GM19452 (cell line): Measurements from ENCODE around the gene DSC3.

Experiments used
- ATAC-seq: cut with Tn5 transposase; IDR thresholded peaks from one replicate; pipeline ENCODE4 v1.9.1; 2021; ENCODE audit not compliant: unreplicated experiment

The DSC3 gene

GRCh38 chr18:31042406-31043181 is at the start of gene DSC3:
Gene DSC3 (minus strand): TSS chr18:31042742. CDS start chr18:31042660, 82 bp downstream.
- no peak for ATAC-seq

DNA sequence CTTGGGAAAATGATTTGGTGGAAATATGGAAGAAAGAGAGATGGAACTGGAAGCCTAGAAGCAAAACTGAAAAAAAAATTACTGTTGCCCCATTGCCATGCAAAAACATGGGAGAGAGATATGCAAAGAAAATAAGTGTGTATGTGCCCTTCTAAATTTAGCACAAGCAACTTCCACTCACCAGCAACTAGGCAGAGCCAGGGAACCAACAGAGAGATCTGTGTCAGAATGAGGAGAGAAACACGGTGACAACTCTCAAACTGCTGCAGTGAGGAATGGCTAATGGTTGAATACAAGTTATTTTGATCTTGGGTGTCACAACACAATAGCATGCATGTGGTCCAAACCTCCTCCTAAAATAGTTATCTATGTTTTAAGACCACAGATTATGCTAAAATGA is 48.8 kb upstream of the DSC3 start:
- ATAC-seq = no peak

DNA sequence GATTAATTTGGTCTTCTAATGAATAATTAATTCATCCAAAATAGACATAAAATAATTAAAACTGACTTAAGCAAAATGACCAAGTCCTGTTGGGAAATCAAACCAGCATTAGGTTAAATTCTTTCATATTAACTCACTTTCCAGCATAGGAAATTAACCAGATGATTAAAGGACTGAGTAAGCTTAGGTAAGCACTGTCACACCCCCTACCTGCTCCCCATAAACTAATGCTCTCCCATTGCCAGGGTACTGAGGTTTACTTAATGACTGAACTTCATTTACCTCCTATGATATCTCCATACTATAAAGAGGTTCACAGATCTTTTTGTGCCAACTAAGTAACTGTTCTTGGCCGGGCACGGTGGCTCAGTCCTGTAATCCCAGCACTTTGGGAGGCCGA is 46.0 kb upstream of the DSC3 start:
- no peak for ATAC-seq

DNA sequence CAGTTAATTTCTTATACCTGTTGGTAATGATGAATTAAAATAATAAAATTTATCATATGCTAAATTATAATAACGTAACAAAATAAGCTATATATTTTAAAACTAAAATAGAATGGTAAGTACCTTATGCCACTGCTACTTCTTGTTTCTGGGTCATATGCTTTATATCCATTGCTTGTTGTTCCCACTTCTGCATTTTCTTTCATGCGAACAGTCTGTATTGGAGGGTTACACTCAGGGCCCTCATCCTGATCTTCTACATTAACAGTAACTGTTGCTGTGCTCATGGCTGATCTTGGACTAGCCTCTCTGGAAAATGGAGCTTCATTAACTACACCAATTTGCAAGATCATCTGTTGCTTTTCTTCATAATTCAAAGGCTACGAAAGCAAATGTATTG is 37.4 kb upstream of the DSC3 start:
- ATAC-seq = no peak

DNA sequence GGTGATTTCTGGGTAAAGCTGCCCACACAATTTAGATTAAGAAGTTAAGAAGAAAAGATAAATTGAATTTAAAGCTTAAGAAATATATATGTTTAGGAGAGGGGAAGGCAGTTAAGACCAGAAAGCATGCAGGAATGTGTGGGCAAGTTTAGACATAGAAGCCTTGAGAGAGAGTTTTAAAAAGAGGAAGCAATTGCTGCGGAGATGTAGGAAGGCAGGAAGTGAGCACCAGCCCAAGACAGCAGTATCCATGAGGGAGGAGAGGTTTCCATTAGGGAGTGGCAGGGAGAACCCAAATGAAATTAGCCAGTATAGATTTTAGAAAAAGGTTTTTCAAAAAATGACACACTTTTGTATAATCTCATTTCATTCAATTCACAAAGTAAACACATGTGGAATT is 35.3 kb upstream of the DSC3 start:
- no peak for ATAC-seq

- no peak for ATAC-seq
Observed at GRCh38 chr18:31072175-31072574, 29.6 kb upstream of the DSC3 start.

DNA sequence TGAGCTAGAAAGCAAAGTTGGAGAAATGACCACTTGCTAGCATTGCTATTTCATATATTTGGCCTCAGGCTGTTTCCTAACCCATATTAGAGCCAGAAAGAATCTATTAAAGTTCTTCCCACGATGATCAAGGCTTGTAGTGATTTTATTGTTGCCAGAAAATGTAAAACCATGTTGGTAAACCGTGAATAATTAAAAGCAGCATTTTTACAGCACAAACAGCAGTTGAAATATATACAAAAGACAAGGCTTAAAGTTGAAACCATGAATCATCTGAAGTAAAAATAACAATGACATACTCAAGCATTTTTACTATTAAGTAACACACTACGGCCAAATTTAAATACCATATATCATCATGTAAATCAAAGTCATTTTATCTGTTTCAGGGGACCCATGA is 27.7 kb upstream of the DSC3 start:
- no peak for ATAC-seq

- no peak for ATAC-seq
Observed at GRCh38 chr18:31066266-31066665, 23.7 kb upstream of the DSC3 start.

DNA sequence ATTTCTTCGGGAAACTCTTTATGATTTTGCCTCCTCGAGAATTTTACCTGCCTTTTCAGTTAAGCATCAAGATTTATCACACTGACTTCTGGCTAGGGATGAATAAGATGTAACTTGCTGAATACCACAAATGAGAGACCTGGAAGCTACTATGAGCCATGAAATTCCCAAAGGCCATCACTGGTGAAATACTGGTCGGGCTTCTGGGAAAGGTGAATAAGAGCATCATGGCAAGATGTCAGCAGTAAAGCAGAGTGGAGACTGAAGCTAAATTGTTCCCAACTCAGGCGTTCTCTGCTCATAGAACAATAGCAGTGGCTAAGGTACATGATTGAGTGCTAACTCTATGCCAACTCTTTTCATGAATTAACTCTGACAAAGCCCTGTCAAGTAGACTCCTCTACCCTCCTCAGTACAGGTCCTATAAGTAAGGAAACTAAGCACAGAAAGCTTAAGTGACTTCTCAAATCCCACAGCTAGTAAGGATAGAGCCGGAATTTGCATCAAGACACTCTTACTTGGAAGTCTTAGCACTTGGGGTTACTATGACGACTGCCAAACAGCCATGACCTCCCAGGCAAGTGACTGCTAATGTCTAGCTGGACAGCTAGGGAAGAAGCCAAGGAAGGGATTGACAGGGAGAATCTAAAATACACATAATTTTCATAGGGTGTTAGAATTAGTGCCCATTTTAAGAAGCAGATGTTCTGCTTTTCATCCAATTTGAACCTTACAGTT is 22.7 kb upstream of the DSC3 start:
- ATAC-seq = no peak

DNA sequence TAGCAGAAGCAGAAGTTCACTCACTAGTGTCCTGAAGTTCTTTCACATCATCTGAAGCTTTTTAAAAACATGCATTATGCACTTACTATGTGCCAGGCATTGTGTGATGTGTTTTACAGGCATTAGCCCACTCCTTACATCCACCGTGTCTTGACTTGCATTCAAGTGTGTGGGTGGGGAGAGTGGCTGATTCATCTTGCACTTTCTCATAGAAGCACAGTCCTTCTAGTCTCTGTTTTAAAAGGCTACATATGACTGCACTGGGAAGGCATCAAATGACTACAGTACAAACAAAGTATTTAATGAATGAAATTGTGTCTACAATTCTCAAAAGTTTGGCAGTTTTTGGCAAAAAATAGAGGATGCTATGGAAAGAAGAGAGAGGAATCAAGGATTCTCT is 21.6 kb upstream of the DSC3 start:
- no peak for ATAC-seq

- no peak for ATAC-seq
Observed at GRCh38 chr18:31061945-31062344, 19.4 kb upstream of the DSC3 start.

GRCh38 chr18:31058897-31059296 is 16.4 kb upstream of the DSC3 start:
- no peak for ATAC-seq

DNA sequence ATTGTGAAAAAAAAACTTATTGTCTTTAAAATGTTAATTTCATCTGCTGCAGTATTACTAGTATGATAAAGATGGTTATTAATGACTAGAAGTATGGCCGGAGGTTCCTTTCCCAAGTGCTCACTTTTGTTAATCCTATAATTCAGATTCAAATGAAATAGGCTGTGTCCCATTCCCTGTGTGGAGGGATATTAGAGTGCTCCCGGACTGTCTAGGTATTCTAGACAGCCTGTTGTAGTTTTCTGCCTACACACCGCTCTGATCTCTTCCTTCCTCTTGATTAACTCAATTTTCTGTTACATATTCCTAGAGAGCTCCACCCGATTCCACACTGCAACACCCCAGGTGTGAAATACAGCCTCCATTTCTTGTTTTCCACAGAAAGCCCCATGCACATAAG is 15.4 kb upstream of the DSC3 start:
- no peak for ATAC-seq

- no peak for ATAC-seq
Observed at GRCh38 chr18:31057051-31057450, 14.5 kb upstream of the DSC3 start.

GRCh38 chr18:31056296-31056695 is 13.8 kb upstream of the DSC3 start:
- ATAC-seq = no peak

DNA sequence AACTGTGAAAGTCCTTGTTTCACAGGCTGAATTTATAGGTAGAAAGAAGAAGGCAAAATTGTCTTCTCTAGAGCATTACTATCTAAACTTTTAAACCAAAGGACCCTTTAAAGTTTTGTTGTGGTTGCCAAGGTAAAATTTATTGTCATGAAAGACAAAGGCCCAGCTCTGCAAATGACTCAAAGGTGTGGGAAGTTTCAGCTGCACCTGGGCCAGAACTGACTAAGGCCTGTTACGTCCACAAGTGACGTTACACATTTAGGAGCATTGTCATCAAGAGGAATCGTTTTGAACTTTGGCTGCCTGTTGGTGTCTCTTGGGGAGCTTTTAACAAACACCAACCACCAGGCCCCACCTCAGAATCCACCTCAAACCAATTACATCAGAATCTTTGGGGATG is 8.1 kb upstream of the DSC3 start:
- ATAC-seq = no peak

GRCh38 chr18:31049189-31049588 is 6.6 kb upstream of the DSC3 start:
- no peak for ATAC-seq

- no peak for ATAC-seq
Observed at GRCh38 chr18:31048216-31048615, 5.7 kb upstream of the DSC3 start.

GRCh38 chr18:31046916-31047315 is 4.4 kb upstream of the DSC3 start:
- no peak for ATAC-seq

DNA sequence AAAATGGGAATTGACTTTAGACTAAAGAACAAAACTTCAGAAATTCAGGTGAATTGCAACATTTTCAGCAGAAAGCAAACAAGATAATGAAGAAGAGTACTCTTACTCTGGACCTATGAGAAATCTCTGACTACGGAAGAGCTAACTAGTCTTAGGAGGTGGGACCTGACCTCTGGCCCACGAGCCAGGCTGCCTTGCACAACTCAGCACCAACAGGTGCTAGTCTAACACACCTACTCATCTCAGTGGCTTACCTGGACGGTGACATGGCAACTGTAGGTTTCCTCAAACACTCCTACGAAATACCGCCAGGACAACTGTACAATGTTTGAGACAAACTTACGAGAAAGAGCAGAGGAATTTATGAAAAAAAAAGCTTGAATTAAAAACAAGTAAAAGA is 3.1 kb upstream of the DSC3 start:
- ATAC-seq = no peak

- ATAC-seq = no peak
Observed at GRCh38 chr18:31044926-31045325, 2.4 kb upstream of the DSC3 start.

GRCh38 chr18:31043709-31044108 is 1.2 kb upstream of the DSC3 start:
- no peak for ATAC-seq

GRCh38 chr18:31042084-31042405 is 497 bp downstream of the DSC3 start:
- ATAC-seq = no peak
